CD4-positive, alpha-beta T cell treated with Interleukin-6 at 100 ng/mL for 8 hours (primary cell): Measurements from ENCODE around the gene TMA16.
"Not testable (repeated sequence)": the region's sequence is repeated elsewhere in the genome, so short reads cannot be mapped to it uniquely, and the experiment has no call there.

Experiments
- DNase-seq: peaks from one replicate; pipeline ENCODE4 v3.0.0-alpha.2; 2020; ENCODE audit warnings: mixed read lengths, low spot score

The TMA16 gene

DNA sequence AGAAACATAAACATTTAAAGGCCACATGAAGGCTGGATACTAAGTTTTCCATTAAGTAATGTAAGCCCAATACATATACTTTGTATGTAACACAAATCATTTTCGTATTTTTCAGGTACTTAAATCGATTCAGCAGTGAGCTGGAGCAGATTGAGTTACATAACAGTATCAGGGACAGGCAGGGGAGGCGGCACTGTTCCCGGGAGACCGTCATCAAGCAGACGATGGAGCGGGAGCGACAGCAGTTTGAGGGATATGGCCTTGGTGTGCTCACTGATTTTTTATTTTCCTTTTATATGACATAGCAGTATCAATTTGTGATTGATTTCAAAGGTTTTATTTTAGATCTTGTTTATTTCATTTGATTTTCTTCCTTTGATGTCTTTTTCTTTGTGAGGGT, 20.7 kb downstream of the TMA16 start:
- DNase-seq, result no peak

DNA sequence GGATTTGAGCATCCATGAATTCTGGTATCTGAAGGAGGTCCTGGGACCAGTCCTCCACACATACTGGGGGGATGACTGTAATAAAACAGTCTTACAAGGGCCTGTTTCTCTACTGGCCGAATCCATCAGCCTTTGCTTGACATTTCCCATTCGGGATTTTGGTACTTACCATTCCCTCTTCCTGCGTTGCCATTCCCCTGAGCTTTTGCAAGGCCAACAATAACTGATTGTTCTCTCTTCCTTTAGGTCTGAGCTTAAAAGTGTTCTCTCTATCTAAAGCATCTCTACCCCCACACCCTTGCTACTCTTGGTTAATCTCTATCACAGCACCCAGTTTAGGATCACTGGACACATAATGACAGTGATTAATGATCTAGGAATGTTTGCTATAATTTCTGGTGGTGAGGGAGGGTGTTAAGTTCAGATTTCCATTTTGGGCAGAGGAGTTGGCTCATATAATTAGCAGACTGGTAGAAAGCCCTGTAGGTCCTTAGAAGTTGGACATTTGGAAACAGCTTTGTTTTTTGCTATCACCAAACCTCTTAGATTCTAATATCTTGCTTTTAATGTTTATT, 29.4 kb downstream of the TMA16 start:
- DNase-seq, result no peak

DNA sequence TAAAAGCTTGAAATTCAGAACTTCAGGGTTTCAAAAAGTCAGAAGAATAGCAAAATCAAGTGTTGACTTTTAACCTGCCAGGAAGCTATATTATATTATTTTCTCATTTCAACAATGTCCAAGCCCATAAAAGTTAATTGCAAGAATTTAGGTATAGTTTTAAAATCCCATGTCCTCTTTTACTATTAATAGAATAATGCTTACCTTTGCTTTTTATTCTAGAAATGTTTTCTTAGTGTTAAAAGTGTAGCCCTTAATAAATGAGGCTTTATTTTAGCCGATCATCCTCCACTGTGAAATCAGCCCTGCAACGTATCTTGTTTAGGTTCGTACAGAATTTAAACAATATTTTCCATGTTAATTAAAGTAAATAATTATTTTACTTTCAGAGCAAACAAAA, 31.5 kb downstream of the TMA16 start:
- no peak for DNase-seq

DNA sequence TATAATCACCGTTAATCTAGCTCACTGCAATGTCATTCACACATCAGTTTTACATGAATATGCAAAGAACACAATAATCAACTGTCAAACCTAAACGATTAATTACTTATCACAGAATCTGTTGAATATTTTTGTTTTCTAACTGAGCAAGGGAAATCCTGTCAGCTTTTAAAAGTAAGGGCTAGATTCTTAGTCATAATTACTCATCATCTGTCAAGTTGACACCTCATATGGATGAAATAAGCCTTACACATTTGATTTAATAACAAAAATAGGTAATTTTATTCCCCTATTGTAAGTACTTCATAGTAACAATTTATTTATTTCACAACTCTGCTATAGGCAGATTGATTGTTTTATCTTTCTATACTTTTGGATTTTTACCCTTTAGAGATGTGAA, 32.7 kb downstream of the TMA16 start:
- no peak for DNase-seq

DNA sequence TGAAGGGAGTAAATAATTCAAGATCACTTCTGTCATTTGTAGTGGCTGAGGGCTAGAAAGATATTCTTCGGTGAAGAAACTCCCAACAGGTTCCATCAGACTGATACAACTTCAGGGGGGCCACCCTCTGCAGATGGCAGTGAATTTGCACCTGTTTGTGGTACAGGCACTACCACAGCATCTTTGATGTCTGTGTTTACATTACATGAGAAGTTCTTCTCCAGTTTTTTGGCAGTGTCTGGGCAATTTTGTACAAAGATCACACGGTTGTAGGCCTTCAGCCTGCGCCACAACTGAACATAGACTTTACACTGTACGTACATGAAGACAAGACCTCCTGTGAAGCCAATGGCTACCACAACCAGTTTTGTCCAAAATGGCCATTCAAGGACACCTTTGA, 34.2 kb downstream of the TMA16 start:
- DNase-seq, result no peak

DNA sequence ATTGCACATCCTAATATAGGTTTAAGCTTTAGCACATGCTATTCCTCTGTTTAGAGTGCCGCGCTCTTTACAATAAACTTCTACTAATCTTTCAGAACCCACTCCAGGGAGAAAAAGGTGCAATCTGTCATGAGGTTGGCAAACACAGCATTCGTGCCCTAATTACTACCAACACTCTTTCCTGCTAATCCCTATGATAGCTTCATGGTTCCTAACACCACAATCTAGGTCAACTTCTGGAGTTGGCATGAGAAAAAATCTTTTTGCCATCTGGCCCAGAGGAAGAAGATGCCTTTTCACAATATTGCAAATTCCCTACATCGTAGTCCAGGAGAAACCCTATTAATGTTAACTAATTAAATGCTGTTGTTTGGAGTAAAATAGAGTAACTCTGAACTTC, 39.6 kb downstream of the TMA16 start:
- no peak for DNase-seq

DNA sequence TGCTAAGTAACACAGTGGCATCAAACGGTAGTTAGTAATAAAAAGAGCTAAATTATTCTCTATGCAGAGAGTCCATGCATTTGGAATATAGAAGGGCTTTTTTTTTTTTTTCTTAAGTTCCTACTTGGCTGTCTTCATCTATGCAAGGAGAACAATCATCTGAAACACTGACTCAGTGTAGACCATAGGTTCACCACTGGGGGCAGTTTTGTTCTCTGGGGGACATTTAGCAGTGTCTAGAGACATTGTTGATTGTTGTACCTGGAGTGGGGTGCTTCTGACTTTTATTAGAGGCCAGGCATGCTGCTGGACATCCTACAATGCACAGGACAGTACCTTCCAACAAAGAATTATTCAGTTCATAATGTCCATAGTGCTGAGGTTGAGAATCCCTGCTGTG, 41.2 kb downstream of the TMA16 start:
- no peak for DNase-seq

DNA sequence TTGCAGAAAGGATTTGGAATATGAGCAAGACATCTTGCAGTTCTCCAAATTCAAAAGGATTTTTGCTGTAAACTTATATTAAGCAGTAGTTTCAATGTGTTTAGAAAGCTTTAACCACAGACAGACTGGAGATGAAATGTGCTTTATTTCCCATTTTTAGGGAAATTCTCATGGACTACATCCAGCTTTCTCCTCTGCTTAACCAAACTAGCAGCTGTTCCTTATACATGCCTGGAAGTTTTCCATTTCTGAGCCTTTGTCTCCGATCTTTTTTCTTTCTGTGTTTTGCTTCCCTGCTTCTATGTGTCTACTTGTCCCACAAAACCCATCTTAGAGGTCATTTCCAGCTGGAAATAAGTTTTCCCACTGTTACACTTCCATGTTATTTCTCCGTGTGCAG, 41.6 kb downstream of the TMA16 start:
- DNase-seq, result no peak

DNA sequence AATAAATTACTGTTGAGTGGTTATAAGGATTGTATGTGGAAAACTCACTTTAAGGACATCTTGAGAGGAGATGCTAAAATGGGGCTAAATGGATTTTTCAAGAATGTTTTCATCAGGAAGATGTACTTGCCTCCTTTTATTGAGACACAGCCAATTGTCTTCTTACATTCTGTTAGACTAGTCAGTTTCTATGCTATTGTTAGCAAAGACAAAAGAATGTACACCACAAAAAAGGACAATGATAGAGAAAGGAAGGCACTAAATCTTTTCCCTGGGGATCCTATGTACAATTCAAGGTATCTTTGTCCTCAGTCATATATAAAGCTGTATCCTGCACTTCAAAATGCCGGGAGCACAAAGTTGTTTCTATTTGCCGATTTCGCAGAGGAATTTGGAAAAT, 42.6 kb downstream of the TMA16 start:
- no peak for DNase-seq

DNA sequence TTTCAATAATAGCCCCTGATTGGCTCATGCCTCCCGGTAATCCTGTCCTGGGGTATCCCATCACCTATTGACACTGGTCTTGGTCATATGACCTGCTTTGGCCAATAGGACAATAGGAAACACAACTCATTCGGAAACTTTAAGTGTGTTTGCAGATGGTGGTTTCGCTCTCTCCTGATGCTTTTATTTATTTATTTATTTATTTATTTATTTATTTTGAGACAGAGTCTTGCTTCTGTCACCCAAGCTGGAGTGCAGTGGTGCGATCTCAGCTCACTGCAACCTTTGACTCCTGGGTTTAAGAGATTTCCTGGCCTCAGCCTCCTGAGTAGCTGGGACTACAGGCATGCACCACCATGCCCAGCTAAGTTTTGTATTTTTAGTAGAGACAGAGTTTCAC, 44.3 kb downstream of the TMA16 start:
- DNase-seq, result not testable (repeated sequence)

DNA sequence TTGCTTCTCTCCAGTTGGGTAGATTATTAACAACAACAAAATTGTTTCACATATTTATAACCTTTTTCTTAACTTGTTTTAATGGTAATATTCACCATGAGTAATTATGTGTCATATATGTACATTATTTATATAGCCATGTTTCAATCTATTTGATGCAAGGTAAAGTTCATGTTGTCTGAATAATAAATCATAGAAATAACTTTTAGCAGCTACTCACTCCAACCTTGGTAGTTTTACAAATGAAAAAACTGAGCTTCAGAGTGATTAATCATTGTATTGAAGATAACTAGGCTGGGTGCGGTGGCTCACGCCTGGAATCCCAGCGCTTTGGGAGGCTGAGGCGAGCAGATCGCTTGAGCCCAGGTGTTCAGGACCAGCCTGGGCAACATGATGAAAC, 46.0 kb downstream of the TMA16 start:
- DNase-seq, result no peak

DNA sequence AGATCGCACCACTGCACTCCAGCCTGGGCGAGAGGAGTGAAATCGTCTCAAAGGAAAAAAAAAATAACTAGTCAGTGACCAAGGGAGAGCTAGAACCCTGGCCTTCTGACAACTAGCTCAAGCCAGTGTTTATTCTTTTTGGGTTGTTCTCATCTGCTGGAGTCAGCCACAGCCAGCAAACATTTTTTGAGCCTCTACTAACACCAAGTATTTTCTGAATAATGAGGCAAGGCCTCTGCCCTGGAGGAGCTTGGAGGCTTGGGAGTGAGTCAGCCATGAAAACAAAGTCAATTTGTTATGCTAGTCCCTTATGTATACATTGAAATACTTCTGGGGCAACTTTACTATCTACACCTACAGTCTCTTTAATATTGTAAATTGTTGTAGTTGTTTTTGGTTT, 46.5 kb downstream of the TMA16 start:
- DNase-seq, result no peak

DNA sequence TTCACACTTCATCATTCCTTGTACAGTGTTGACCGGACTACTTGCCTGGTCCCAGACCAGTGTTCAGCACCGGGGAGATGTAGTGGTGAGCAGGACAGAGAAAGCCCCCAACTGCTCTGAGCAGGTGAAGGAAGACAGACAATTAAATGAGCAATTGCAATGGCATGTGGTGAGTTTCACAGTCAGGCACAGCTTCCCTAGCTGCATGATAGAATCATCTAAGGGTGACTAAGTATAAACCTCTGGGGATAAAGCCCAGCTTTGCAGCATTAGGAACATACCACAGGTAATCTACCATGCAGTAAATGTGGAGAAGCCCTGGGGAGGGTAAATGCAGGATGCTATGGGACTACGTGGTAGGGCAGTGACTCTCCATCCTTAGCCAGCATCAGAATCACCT, 47.8 kb downstream of the TMA16 start:
- DNase-seq, result no peak

DNA sequence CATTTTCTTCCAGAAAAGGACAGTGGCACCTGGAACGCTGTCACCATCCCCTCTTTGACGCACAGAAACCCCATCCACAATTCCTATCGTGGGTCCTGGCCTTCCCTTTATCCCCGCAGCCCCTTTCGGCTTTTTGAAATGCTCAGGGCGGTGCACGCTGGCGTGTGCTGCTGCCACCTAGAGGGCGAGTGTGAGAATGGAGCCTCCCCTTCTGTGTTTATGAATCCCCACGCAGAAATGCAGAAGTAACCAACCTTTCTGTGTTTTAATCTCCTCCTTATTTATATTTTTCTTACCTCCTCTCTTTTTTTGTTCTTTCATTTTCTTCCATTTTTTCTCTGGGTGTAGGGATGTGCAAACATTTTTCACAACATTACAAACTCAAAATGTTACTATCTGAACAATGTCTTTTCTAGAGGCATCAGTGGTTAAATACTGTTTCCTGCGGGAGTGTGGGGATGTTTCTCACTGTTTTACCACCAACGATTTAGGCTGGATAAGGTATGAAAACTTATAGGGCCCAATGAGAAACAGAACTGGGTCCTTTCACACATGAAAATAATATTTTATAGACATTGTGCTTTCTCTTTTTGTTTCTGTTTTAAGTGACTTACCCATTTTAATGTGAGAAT, 50.0 kb downstream of the TMA16 start:
- DNase-seq, result peak; percentile 58

DNA sequence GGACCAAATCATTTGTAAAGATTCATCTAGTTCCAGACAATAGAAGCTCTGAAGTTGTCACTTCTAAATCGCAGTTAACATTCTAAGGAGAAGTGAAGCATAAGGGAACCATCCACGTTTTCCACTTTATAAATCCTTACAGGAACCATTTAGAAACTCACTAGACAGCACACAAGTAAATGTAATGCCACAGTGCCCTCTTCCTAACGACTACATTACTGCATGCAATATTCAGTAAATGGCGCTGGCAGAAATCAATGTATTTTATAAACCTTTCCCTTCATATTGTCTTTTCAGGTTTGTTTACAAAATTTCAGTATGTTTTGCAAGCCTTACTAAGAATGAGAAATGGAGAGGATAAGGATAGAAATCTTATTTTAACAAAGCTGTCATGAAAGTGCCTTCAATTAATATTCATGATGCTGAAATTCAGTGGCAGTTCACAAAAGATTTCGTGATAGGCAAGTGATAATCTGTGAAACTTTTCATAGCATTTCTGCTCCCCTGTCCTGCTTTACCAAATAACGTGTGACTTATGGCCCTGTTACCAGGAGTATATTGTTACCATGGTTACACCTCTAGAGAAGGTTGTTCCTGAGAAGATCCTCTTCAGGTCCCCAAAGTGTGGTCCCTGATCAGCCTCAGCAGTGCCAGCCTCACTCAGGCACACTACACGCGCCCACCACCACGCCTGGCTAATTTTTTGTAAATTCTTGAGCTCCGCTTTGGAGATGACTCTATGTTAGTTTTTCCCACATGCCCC, 54.2 kb downstream of the TMA16 start:
- DNase-seq, result peak; percentile 37

DNA sequence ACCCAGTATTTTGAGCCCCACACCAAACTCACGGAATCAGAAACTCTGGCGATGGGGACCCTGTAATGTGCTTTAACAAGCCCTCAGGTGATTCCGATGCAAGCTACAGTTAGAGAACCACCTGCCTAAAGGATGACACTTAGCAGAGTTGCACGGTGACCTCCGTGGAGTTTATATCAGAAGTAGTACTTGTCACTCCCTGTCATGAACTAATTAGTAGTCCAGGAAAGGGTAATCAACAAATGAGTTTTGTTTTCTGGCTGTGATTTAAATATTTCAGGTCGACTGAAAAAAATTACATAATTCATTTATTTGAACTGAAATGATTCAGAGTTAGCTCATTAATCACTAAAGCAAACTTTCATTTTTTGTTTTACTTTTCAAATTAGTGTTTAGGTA, 56.4 kb downstream of the TMA16 start:
- no peak for DNase-seq

DNA sequence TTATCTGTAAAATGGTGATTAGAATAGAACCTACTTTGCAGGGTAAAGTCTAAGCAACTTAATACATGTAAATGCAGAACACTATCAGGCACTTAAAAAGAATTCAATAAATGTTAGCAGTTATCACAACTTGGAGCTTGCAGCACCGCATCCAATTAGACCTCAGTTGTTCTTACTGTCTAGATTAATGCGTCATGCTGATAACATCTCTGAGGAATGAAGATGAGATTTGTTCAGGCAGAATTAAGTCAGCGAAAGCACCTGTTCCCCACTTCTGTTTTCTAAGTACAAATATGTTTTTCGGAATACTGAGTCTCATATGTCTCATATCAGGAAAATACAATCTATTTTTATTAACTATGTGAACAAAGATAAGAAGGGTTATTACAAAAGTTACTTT, 58.7 kb downstream of the TMA16 start:
- no peak for DNase-seq

DNA sequence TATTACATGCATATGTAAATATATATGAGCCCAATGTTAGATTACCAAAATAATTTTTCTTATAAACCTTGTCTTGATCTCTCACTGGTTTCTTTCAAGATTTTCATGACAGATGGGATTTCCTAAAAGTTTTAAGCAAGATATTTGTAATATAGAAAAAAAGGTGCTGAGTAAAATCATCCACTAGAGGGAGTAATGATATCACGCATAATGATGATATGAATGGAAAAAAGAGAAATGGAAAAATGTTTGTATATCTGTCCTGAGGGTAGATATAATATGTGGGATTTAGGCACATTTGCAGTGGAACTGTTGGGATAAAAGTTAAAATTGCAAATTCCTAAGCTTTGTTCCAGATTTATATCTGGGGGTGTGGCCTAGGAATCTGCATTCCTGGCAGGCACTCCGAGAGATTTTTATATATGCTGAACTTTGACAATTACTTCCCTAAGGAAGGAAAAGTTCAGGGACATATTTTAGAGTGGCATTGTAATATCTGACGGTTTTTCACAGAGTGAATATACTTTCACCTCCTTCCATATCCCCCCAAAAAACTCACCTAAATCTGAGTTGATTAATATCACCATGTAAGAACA, 60.5 kb downstream of the TMA16 start:
- DNase-seq, result peak; percentile 9

DNA sequence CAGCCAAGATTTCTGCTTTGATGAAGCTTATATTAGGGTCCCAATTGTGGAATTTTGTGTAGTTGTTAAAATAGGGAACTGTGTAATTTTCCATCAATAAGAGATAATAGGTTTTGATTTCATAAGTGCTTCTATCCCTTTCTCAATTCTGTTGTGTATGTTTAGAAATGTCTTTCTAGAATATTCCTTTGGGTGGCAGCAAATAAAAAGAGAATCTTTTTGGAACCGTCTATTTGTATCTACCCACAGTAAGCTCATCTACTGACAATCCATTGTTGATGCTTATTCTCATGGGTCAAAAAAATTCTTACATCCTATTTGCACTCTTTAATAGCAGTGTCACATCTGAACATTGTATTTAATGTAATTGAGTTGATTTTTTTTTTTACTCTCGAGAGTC, 61.7 kb downstream of the TMA16 start:
- DNase-seq, result no peak

DNA sequence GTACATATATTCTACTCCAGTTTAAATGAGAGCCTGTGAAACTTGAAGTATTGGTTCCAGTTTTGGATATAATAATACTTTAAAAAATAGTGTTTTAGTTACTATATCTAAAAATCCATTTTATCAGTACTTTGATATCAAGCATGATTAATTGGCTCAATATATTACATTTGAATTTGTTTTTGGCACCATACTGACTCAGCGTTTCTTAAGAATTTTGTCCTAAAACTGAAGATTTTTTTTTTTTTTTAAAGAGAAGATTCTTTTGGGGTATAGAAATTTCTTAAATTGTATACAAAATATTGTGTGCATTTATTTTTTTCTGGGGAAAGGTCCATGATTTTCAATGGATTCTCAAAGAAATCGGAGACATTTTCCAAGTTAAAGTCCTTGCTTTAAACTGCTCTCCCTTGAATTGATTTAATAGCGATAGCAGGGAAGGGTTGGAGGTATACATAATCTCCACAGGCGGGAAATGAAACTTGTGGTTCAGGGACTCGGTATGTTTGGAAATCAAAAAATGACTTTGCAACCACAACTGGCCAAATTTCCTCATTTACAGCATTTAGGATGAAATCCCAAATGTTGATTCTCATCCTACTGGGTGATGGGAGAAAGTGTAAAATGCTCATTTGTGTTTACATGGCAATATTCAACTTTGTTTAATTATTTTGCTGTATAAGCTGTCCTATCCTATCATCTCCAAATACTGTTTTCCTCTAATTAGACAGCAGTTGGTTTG, 62.3 kb downstream of the TMA16 start:
- DNase-seq, result no peak

DNA sequence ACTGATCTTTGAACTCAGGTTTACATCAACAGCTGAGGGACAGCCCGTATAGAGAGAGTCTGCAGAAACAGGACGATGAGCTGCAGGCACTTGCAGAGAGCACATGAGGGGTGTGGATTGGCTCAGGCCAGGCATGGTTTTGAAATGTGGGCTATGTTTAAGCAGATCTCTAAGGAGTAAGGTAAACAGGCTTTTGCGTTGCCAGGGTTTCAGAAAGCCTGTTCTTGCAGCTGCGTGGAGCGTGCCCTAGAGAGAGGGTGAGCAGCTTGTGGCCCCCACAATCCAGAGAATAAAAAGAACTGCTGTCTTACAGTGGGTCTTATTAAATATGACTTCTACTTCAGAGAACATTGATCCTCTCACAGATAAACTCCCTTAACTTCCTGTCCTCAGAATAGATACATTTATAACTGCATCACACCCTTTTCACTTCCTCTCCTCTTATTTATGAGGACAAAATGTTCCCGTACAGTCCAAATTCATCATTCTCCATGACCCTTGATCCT, 64.1 kb downstream of the TMA16 start:
- DNase-seq, result peak; percentile 9

DNA sequence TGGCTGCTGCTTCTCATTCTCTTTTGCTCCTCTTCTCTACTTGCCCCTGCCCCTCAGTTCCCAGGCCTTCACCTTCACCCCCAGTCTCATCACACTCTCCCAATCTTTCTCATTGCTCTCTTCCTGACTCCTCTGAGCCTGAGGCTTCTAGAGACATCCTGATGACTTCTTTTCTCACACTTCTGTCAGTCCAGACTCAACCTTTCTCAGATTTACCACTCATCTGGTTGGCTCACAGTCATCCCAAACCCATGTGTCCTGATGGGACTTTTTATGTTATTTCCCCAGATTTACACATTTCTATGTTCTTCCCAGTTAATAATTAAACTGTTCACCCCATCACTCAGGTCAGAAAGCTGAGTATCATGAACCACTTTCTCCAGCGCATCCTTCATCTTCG, 68.0 kb downstream of the TMA16 start:
- no peak for DNase-seq
